Measurements from ENCODE around the gene H2BW2.
"Not testable (repeated sequence)": the region's sequence is repeated elsewhere in the genome, so short reads cannot be mapped to it uniquely, and the experiment has no call there.

DNA sequence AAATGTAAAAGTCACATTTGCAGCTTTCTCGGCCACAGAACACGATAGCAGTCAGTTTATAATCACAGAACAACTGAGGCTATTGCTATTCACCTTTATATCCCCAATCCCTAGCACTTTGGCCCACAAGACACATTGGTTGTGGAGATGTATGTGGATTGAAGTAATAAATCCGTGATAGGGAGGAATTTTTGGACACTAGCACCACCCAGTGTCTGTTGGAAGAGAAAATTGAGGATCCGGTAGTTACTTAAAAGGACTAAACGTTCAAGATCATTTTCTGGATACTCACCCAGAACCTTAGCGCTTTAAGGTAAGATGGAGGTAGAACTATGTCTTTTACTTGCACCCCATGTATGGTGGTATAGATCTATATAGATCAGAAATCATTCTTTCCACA, 38.1 kb downstream of the H2BW2 start:
- not testable (repeated sequence) for TF ChIP-seq POLR2AphosphoS5, POLR2A (IDR thresholded peaks at IDR 0.05)
- TF ChIP-seq, protein P1, sequence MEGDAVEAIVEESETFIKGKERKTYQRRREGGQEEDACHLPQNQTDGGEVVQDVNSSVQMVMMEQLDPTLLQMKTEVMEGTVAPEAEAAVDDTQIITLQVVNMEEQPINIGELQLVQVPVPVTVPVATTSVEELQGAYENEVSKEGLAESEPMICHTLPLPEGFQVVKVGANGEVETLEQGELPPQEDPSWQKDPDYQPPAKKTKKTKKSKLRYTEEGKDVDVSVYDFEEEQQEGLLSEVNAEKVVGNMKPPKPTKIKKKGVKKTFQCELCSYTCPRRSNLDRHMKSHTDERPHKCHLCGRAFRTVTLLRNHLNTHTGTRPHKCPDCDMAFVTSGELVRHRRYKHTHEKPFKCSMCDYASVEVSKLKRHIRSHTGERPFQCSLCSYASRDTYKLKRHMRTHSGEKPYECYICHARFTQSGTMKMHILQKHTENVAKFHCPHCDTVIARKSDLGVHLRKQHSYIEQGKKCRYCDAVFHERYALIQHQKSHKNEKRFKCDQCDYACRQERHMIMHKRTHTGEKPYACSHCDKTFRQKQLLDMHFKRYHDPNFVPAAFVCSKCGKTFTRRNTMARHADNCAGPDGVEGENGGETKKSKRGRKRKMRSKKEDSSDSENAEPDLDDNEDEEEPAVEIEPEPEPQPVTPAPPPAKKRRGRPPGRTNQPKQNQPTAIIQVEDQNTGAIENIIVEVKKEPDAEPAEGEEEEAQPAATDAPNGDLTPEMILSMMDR (IDR thresholded peaks at IDR 0.05): not testable (repeated sequence)
